HG03045 (cell line): ENCODE measurements around the gene ZNF518A.

Experiments used
- ATAC-seq: cut with Tn5 transposase; IDR thresholded peaks from one replicate; pipeline ENCODE4 v1.9.1; 2021; ENCODE audit warnings: mild to moderate bottlenecking, moderate library complexity; ENCODE audit not compliant: unreplicated experiment

Gene ZNF518A, protein sequence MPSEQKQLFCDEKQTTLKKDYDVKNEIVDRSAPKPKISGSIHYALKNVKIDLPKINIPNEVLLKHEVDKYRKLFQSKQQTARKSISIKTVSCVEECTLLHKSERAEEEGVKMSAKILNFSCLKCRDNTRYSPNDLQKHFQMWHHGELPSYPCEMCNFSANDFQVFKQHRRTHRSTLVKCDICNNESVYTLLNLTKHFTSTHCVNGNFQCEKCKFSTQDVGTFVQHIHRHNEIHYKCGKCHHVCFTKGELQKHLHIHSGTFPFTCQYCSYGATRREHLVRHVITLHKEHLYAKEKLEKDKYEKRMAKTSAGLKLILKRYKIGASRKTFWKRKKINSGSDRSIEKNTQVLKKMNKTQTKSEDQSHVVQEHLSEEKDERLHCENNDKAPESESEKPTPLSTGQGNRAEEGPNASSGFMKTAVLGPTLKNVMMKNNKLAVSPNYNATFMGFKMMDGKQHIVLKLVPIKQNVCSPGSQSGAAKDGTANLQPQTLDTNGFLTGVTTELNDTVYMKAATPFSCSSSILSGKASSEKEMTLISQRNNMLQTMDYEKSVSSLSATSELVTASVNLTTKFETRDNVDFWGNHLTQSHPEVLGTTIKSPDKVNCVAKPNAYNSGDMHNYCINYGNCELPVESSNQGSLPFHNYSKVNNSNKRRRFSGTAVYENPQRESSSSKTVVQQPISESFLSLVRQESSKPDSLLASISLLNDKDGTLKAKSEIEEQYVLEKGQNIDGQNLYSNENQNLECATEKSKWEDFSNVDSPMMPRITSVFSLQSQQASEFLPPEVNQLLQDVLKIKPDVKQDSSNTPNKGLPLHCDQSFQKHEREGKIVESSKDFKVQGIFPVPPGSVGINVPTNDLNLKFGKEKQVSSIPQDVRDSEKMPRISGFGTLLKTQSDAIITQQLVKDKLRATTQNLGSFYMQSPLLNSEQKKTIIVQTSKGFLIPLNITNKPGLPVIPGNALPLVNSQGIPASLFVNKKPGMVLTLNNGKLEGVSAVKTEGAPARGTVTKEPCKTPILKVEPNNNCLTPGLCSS (N-terminal part only)

DNA sequence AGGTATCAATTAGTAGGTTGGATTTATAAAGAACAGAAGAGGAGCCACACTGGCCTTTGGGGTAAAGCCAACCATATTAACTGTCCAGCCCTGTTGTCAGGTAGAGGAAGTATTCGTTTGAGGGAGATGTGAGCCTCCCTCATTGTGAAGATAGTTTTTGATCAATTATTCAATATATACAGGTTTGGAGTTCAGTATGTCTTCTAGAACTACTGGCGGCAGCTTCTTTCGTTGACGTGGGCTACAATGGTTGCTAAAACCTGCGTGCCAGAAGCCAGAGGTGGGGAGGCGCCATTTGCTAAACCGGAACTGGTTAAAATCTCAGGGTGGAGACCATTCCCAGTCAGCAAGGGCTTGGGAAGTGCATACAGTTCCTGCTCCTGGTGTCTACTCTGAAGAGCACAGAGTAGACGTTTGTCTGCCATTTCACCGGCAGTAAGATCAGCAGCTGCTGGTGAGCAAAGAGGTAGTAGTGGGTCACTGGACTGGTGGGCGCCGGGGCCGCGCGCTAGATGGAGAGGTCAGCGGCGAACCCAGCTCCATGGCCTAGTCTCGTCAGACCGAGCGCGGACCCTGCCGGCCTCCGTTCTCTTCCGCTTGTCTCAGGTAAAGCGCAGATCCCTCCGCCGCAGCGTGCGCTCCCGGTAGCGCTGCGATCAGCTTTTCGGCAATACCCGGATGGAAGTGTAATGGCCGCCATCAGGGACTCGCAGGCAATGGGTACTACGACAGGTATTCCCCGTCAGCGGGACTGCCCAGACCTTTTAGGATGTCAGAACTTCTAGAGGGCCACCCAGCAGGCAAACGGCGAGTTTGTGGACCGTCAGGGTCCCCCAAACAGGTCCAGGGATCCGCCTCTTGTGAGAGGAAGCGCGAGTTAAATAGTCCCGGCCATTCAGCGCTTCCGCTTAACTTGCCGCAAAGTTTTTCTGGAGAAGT lies at the start of gene ZNF518A:
Gene ZNF518A, plus strand, starts transcription at position 911 of the 939 bp plus-strand sequence. CDS start 26,026 bp downstream, outside the sequence.
- peak; percentile 67 for ATAC-seq

DNA sequence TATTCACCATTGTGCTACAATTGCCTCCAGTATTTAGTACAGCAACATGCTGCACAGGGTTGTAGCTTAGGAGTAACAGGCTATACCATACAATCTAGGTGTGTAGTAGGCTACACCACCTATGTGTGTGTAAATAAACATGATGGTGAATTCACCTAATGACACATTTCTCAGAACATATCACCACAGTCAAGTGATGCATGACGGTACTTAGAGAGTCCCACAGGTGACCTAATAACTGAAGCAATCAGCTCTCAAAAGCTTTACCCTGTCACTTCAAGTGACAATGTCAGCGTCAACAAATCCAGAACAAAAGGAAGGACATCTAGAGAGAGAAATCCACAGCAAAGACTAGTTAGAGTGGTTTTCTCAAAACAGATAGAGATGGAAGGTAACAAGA lies 47.9 kb upstream of the ZNF518A start:
- ATAC-seq: no peak

- no peak for ATAC-seq
Measured at GRCh38 chr10:96082748-96083147, 47.3 kb upstream of the ZNF518A start.

DNA sequence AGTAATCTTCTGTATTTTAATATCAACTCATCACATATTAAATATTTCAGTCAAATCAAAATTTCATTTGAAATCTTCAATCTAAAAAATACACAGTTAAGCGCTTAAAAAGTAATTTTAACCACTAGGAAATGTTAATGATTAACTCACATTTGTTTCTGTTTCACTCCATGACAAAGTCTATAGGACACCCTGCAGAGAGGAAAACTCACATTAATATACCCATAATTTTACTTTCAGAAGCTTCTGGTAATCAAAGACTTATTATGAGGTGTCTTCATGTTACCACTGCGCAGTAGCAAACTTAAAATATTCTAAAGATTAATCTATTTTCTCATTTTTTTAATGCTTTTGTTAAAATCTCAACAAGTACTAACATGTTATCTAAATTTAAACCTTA lies 41.0 kb upstream of the ZNF518A start:
- ATAC-seq: no peak

- ATAC-seq: peak; percentile 94
Measured at GRCh38 chr10:96089670-96090462, 40.2 kb upstream of the ZNF518A start.

DNA sequence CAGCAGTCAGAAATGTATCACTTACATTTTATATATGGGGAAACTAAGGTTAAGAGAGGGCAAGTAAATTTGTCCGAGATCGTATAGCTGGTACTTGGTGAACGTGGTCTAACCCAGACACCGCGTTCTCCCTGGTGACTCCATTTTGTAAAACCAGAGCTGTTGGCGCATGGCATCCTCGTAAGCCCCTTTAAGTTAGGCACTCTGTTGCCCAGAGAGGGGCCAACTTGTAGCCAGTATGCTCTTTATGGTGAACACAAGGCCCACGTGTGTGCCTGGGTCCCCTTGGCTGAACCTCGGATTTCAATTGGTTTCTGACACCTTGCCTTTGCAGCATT lies 39.7 kb upstream of the ZNF518A start:
- ATAC-seq: no peak

GRCh38 chr10:96092999-96093767 lies 36.9 kb upstream of the ZNF518A start:
- no peak for ATAC-seq

GRCh38 chr10:96093948-96094347 lies 36.1 kb upstream of the ZNF518A start:
- no peak for ATAC-seq

DNA sequence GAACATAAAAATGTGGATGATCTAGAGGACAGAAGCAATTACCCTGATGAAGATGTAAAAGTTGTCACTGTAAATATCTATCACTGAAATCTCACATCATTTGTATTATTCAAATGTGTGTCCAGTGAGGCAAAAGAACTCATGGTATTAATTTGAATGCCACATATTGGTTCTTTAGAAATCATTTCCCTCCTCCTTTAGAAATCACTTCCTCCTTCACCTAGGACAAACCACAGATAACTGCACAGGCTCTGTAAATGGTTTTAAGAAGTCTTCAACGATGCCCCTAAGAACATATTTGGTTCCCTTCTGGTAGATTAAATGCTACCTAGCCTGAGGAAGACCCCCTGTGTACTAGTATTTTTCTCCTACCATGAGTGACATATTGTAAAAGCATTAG lies 33.1 kb upstream of the ZNF518A start:
- ATAC-seq: no peak

DNA sequence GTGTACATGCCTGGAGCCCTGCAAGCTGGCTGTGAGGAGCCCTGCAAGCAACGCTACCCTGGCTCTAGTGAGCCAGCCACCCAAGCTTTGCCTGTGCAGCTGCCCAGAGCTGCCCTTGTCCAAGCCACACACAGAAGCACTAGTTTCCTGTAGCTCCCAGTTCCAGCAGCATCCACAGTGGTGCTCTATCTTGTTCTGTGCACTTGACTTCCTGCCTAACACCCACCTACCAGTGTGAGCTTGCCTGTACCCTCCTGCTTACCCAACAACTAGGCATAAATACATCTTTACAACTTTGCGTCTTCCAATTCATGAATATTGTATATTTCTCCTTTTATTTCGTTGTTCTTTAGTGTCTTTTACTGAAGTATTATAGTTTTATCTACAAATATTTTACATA lies 32.2 kb upstream of the ZNF518A start:
- no peak for ATAC-seq

DNA sequence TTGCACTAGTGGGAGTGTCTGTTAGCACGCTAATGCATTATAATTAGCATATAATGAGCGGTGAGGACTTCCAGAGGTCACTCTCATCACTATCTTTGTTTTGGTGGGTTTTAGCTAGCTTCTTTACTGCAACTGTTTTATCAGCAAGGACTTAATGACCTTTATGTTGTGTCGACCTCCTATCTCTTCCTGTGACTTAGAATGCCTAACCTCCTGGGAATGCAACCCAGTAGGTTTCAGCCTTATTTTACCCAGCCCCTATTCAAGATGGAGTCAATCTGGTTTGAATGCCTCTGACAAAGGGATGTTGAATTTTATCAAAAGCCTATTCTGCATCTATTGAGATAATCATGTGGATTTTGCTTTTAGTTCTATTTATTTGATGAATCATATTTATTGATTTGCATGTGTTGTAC lies 22.5 kb upstream of the ZNF518A start:
- ATAC-seq: no peak

GRCh38 chr10:96112531-96112930 lies 17.6 kb upstream of the ZNF518A start:
- ATAC-seq: no peak

GRCh38 chr10:96118604-96119450 lies 11.3 kb upstream of the ZNF518A start:
- ATAC-seq: no peak

- ATAC-seq: no peak
Measured at GRCh38 chr10:96122824-96123223, 7.3 kb upstream of the ZNF518A start.

DNA sequence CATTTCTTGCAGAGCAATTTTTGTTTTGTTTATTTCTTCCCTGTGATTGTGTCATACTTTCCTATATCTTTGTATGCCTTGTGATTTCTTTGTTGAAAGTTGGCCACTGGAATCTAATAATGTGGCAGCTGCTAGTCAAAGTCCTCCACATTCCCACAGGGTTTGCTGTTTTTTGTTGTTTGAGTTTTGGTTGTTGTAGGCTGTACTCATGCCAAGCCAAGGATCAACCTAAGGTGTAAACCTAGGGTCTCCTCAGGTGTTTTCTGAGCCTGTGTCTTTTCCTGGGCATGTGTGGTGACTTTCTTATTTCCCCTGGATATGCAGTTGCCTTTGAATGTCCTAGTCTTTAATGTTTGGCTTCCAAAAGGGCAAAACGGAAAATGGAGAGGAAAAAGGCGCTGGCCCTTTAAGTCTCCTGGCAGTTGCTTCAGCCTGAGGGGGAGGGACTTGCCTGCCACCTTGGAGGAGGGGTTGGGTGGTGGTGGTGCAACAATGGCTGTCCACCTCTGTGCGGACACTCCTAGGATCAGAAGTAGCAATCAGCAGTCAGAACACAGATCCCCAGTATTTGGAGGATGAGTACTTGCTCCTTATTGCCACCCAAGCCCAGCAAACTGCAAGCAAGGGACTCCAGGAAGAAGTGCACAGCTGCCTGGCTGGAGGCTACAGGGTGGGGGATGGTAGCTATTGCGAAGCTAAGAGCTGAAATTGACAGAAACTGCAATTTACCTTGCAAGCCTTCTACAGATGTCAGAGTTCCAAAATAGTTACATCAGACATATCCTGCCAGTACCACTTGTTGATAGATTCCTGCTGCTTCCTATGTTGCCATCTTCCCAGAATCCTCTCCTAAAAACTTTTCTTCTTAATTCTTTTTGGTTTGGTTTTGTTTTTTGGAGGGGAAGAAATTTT lies 5.6 kb upstream of the ZNF518A start:
- ATAC-seq: no peak

DNA sequence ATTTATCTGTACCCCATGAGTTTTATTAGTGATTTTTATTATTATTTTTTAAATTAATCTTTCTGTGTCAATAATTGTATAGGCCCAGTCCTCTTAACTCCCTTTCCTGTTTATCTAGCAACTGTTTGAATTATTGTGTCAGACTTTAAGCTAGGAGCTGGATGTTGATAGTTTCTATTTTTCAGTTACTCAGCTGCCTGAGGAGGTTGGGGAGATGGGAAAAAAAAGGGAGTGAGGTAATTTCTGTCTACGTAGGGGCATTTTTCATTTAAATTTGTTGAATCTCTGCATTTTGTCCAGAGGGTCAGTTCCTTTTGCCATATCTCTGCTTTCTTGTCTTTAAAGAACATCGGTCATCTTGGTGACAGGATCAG lies 5.0 kb upstream of the ZNF518A start:
- no peak for ATAC-seq

DNA sequence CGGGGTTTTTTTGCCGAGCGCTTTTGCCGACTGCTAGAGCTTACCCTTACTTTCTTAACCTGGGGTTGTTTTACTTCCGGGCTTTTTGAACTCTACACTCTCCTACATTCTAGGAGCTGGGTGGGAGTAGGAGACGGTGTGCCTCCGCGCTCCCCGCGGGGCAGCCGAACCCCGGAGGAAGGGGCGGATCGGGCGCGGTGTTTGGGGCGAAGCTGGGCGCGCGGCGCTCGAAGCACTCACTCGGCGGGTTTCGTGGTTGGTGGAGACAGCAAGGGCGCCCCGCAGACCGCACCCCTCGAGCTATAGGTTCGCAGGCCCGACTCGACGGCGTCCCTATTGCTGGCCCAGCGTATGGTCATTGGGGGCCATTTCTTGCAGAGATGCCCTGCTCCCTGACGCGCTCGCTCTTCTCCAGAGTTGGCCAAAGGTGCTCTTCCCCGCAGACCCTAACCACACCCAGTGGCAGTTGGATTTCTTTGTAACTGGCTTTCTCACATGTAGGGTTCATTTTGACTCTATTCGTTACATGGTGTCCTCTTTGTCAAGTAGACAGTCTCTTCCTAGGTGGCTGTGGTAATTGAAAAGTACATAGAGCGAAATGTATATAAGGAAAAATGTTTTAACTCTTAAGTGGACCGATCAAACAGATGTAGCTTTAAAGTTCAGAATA lies 364 bp downstream of the ZNF518A start:
- peak; percentile 76 for ATAC-seq
